ENCODE measurements around the gene SPTBN1. TPM values are rescaled to one million over a fixed set of nuclear protein-coding genes. Genes with fewer than 3 reads are reported as not detected.
A peak's percentile ranks its signal among the peaks of the same experiment; 100 is the strongest.

The SPTBN1 gene
- total and polyA plus RNA-seq, 2 donors (not counting 3 experiments of a cell fraction or from before 2014, with no cell fraction given), result 63.3 to 320 TPM

GRCh38 chr2:54557211-54557600, 101.1 kb downstream of the SPTBN1 start:
- POLR2A ChIA-PET, result interaction anchor here (5.4 kb wide), 1 partner anchor 16 kb away, joined by 52 read pairs; no protein-coding TSS in a partner anchor
- Histone ChIP-seq H3K27me3 (ENCODE audit: control insufficient read depth in 2 of 2, insufficient read depth in 2 of 2, low read length in 2 of 2) (no peaks in the 10 kb centered on the region), H4K20me1 (replicated peaks; ENCODE audit: control insufficient read depth, extremely low read depth, insufficient read depth, low read length) (no peaks in the 10 kb centered on the region), H2AFZ (ENCODE audit: low read depth, low read length) (no peak overlapping the region), H3K9me1 (replicated peaks; ENCODE audit: control insufficient read depth, extremely low read depth, insufficient read depth, low read length) (no peaks in the 10 kb centered on the region), H3K36me3 (ENCODE audit: control insufficient read depth in 2 of 2, extremely low read depth in 1 of 2, insufficient read depth in 2 of 2, low read length in 2 of 2) (no peaks in the 10 kb centered on the region), H3K9me3 (replicated peaks; ENCODE audit: control insufficient read depth, insufficient read depth, low read length) (no peaks in the 10 kb centered on the region), H3K4me3 (replicated peaks in 1 of 3; ENCODE audit: insufficient read depth in 1 of 3, low read depth in 1 of 3, low read length in 3 of 3) (peak overlapping the region in 2 of 3 experiments; percentile 50 to 99), H3K4me1 (ENCODE audit: control insufficient read depth, extremely low read depth, insufficient read depth, low read length) (peaks cover 41% of the 10 kb centered on the region), H3K79me2 (ENCODE audit: control insufficient read depth, insufficient read depth, low read length) (peaks cover 38% of the 10 kb centered on the region), H3K27ac (ENCODE audit: insufficient read depth, low read depth, low read length) (peak overlapping the region; percentile 99), H3K9ac (replicated peaks; ENCODE audit: extremely low read depth, insufficient read depth, low read length) (peak overlapping the region; percentile 99), H3K4me2 (ENCODE audit: insufficient read depth, low read length) (peak overlapping the region; percentile 98)
- CTCF ChIA-PET, result interaction anchor here (0.8 to 4.2 kb wide), 5 partner anchors 26 to 108 kb away, joined by 3 to 30 read pairs (median 18); no protein-coding TSS in a partner anchor
- intact Hi-C loops (cut with micrococcal nuclease) (loop anchor here (5.0 kb wide), 1 partner anchor 85 kb away; no protein-coding TSS in a partner anchor), dilution Hi-C loops (cut with MboI; ENCODE audit: extremely low pct_ligation_motif_present, low sequenced_read_pairs) (no loop called here)
- BruUV-seq (replicated peaks), result no TSS peak
- TF ChIP-seq POLR2A (IDR thresholded peaks at IDR 0.05; ENCODE audit: low read depth, low read length), result no peak
- no peak for TF ChIP-seq POLR2AphosphoS5 (IDR thresholded peaks at IDR 0.05; ENCODE audit: insufficient read depth, low read depth, low read length)
- TF ChIP-seq MAX (IDR thresholded peaks at IDR 0.05; ENCODE audit: insufficient read depth, insufficient read length), result no peak
- no peak for TF ChIP-seq JUN (IDR thresholded peaks at IDR 0.05; ENCODE audit: borderline replicate concordance, insufficient read depth, insufficient read length, low read depth)
- TF ChIP-seq CTCF (IDR thresholded peaks at IDR 0.05; ENCODE audit: extremely low read depth in 1 of 2, insufficient read depth in 1 of 2, low read depth in 1 of 2, low read length in 2 of 2), result no peak
- no peak for TF ChIP-seq MYC (IDR thresholded peaks at IDR 0.05; ENCODE audit: low read depth, low read length)
- TF ChIP-seq FOS (IDR thresholded peaks at IDR 0.05; ENCODE audit: borderline replicate concordance, insufficient read depth, low read length), result no peak
- TF ChIP-seq EZH2 (IDR thresholded peaks at IDR 0.05; ENCODE audit: borderline replicate concordance, low read depth, low read length, severe bottlenecking), result no peak
- no peak for TF ChIP-seq GATA2 (IDR thresholded peaks at IDR 0.05; ENCODE audit: insufficient read depth, insufficient read length, low read depth, low read length)
- DNase-seq (ENCODE audit: low read depth, low spot score), result no peak
- FAIRE-seq, result no peak
